ENCODE results near the gene CORO2B. TPM values are rescaled to one million over a fixed set of nuclear protein-coding genes. Genes with fewer than 3 reads are reported as not detected.

Gene CORO2B
- total RNA-seq, 1 donor from 2014 or later: 82.5 TPM

- peaks cover 6% of the 10 kb centered on the region for H3K36me3 Mint-ChIP-seq (ENCODE audit: low read depth)
- no peak for TF ChIP-seq CTCF (IDR thresholded peaks at IDR 0.05)
- peak overlapping the region; percentile 41 for H3K27ac Mint-ChIP-seq (ENCODE audit: unreplicated experiment)
- DNase-seq (ENCODE audit: low spot score): peak; percentile 22
- no peaks in the 10 kb centered on the region for H3K9me3 Mint-ChIP-seq (ENCODE audit: low read depth)
- H3K4me3 Mint-ChIP-seq (ENCODE audit: unreplicated experiment): no peak overlapping the region
- peaks cover 65% of the 10 kb centered on the region for H3K4me1 Mint-ChIP-seq (ENCODE audit: low read depth)
- H3K27me3 Mint-ChIP-seq (ENCODE audit: low read depth): no peaks in the 10 kb centered on the region
Observed at GRCh38 chr15:68561901-68562300, 16.9 kb upstream of the CORO2B start.

DNA sequence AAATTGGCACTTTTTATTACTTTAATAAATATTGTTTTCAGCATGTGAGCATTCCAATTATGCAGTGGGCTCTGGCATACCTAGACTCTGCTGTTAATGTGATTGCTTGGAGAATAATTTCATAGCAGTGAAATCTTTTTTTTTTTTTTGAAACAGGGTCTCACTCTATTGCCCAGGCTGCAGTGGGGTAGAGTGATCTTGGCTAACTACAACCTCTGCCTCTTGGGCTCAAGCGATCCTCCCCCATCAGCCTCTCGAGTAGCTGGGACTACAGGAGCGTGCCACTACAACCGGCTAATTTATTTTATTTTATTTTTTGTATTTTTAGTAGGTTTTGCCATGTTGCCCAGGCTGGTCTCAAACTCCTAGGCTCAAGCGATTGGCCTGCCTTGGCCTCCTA, 14.6 kb upstream of the CORO2B start:
- peak; percentile 6 for DNase-seq (ENCODE audit: low spot score)
- H3K36me3 Mint-ChIP-seq (ENCODE audit: low read depth): peaks cover 2% of the 10 kb centered on the region
- no peaks in the 10 kb centered on the region for H3K27me3 Mint-ChIP-seq (ENCODE audit: low read depth)
- peak overlapping the region; percentile 36 for H3K27ac Mint-ChIP-seq (ENCODE audit: unreplicated experiment)
- no peak overlapping the region for H3K4me3 Mint-ChIP-seq (ENCODE audit: unreplicated experiment)
- TF ChIP-seq CTCF (IDR thresholded peaks at IDR 0.05): no peak
- no peaks in the 10 kb centered on the region for H3K9me3 Mint-ChIP-seq (ENCODE audit: low read depth)
- peaks cover 51% of the 10 kb centered on the region for H3K4me1 Mint-ChIP-seq (ENCODE audit: low read depth)

GRCh38 chr15:68565234-68565633, 13.6 kb upstream of the CORO2B start:
- Mint-ChIP-seq H3K27me3 (ENCODE audit: low read depth) (no peaks in the 10 kb centered on the region), H3K4me1 (ENCODE audit: low read depth) (peaks cover 40% of the 10 kb centered on the region), H3K27ac (ENCODE audit: unreplicated experiment) (peak overlapping the region; percentile 49), H3K9me3 (ENCODE audit: low read depth) (no peaks in the 10 kb centered on the region), H3K36me3 (ENCODE audit: low read depth) (peaks cover 2% of the 10 kb centered on the region), H3K4me3 (ENCODE audit: unreplicated experiment) (no peak overlapping the region)
- DNase-seq (ENCODE audit: low spot score): no peak
- TF ChIP-seq CTCF (IDR thresholded peaks at IDR 0.05): no peak

GRCh38 chr15:68565726-68566125, 13.1 kb upstream of the CORO2B start:
- peaks cover 2% of the 10 kb centered on the region for H3K36me3 Mint-ChIP-seq (ENCODE audit: low read depth)
- H3K4me3 Mint-ChIP-seq (ENCODE audit: unreplicated experiment): no peak overlapping the region
- no peak for TF ChIP-seq CTCF (IDR thresholded peaks at IDR 0.05)

DNA sequence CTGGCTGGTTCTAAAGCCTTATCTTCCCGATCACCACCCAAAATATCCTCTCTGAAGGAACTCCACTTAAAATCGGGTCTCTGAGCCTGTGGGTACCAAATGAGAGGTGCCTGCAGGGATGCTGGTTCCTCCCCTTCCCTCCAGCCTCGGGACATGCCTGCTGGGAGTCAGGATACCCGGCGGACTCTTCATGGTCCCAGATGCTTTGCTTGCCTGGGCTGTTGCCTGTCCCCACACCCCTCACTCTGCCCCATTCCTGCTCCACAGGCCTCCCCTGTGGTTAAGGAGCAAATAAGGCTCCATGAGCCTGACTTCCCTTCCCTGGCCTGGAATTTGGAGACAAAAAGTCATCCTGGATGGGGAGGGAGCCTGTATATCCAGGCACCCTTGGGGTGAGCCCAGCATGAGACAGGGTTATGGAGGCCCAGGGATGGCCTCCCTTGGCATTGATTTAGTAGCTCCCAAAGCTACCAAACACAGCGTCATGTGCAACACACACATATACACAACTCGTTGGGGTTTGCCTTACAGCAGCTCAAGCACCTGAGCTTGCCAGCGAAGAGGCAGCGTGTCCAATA, 12.3 kb upstream of the CORO2B start:
- Mint-ChIP-seq H3K4me1 (ENCODE audit: low read depth) (peaks cover 34% of the 10 kb centered on the region), H3K36me3 (ENCODE audit: low read depth) (peaks cover 2% of the 10 kb centered on the region), H3K27me3 (ENCODE audit: low read depth) (no peaks in the 10 kb centered on the region), H3K27ac (ENCODE audit: unreplicated experiment) (peak overlapping the region; percentile 32), H3K9me3 (ENCODE audit: low read depth) (no peaks in the 10 kb centered on the region), H3K4me3 (ENCODE audit: unreplicated experiment) (no peak overlapping the region)
- peak; percentile 57 for DNase-seq (ENCODE audit: low spot score)
- no peak for TF ChIP-seq CTCF (IDR thresholded peaks at IDR 0.05)

More at GRCh38 chr15:68565726-68566125, 13.1 kb upstream of the CORO2B start:
- Mint-ChIP-seq H3K9me3 (ENCODE audit: low read depth) (no peaks in the 10 kb centered on the region), H3K27me3 (ENCODE audit: low read depth) (no peaks in the 10 kb centered on the region), H3K27ac (ENCODE audit: unreplicated experiment) (peak overlapping the region; percentile 49), H3K4me1 (ENCODE audit: low read depth) (peaks cover 35% of the 10 kb centered on the region)
- peak; percentile 35 for DNase-seq (ENCODE audit: low spot score)
